CMK (cell line): ENCODE measurements around the gene RLF.
"Not testable (repeated sequence)": the region's sequence is repeated elsewhere in the genome, so short reads cannot be mapped to it uniquely, and the experiment has no call there.

Experiments
- DNase-seq: peaks from one replicate; pipeline ENCODE4 v3.0.0-alpha.2; 2010; ENCODE audit warnings: low read depth

The RLF gene

DNA sequence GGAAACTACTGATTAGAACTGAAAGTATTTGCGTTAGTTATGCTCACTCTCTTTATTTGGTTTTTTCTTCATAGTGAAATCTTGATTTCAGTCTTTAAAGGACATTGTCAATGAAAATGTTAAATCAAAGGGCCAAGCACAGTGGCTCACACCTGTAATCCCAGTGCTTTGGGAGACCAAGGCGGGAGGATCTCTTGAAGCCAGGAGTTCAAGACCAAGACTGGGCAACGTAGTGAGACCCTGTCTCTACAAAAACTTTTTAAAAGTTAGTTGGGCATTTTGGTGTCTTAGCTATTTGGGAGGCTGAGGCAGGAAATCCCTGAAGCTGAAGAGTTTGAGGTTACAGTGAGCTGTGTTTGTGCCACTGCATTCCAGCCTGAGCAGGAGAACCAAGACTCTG is 13.6 kb downstream of the RLF start:
- no peak for DNase-seq

DNA sequence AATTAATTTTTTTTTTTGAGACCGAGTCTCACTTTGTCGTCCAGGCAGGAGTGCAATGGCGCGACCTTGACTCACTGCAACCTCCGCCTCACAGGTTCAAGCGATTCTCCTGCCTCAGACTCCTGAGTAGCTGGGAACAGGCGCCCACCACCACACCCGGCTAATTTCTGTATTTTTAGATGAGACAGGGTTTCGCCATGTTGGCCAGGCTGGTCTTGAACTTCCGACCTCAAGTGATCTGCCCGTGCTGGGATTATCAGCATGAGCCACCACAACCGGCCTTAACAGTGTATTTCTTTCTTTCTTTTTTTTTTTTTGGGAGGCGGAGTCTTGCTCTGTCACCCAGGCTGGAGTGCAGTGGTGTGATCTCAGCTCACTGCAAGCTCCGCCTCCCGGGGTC is 15.8 kb downstream of the RLF start:
- not testable (repeated sequence) for DNase-seq

DNA sequence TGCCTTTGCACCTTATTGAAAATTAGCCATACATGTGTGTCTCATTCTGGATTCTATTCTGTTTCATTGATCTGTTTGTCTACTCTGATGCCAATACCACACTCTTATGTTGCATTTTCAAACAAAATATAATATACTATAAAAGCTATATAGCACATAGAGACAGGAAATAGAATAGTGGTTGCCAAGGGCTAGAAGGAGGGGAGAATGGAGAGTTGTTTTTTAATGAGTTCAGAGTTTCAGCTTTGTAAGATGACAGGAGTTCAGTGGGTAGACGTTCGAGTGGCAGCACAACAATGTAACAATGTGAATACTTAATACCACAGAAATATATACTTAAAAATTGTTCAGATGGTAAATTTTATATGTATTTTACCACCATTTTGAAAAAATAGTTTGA is 17.0 kb downstream of the RLF start:
- no peak for DNase-seq

DNA sequence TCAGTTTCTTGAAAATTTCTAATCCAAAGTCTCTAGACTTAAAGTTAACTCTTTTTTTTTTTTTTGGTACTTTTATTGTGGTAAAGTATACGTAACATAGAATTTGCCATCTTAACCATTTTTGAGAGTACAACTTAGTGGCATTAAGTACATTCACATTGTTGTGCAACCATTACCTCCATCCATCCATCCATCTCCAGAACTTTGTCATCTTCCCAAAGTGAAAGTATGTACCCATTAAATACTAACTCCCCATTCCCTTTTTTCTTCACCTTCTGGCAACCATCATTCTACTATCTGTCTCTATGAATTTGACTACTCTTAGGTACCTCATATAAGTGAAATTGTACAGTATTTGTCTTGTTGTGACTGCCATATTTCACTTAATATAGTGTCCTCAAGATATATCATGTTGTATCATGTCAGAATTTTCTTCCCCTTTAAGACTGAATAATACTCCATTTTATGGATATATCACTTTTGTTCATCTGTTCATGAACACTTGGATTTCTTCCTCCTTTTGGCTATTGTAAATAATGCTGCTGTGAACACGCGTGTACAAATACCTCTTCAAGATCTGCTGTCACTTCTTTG is 18.4 kb downstream of the RLF start:
- DNase-seq = no peak

DNA sequence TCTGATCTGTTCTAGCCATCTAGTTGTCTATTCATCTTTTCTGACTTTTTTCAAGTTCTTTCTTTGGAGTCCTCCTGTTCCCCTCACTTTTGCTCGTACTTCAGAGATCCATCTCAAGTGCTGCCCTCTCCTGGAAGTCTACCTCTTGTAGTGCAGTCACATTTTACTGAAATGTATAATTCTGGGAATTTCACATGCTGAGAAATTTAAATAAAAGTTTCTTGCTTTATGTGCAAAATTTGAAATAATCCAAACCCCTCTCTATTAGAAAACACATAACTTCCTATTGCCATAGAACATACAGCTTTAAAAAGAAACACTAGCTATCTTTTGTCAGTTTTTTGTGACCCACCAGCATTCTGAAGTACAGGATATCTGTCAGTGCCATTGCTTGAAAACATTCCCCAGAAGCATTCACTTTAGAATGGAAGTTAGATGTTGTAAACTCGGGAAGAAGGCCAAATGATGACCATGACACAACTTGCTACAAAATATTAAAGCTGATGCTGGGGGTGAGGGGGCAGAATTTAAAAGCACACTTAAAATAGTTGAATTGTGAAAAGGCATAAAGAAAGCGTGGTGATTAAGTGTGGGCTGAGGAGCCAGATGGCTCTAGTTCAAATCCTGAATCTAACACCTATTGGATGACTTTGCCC is 22.0 kb downstream of the RLF start:
- DNase-seq = no peak

DNA sequence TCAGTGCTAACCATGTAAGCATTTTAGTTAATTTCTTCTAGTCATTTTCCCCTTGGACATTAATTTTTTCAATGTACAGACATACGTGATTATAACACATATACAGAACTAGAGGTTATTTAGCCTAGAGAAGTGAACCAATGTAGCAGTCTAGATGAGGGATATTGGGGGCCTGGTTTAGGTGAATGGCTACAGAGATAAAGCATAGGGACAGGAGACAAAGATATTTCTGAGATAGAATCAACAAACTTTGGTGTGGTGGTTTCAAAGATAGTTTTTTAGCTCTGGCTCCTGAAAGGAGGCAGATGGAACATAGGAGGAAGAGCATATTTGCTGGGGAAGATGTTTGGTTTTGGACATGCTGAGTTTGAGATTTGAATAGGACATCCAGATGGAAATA is 23.0 kb downstream of the RLF start:
- no peak for DNase-seq

DNA sequence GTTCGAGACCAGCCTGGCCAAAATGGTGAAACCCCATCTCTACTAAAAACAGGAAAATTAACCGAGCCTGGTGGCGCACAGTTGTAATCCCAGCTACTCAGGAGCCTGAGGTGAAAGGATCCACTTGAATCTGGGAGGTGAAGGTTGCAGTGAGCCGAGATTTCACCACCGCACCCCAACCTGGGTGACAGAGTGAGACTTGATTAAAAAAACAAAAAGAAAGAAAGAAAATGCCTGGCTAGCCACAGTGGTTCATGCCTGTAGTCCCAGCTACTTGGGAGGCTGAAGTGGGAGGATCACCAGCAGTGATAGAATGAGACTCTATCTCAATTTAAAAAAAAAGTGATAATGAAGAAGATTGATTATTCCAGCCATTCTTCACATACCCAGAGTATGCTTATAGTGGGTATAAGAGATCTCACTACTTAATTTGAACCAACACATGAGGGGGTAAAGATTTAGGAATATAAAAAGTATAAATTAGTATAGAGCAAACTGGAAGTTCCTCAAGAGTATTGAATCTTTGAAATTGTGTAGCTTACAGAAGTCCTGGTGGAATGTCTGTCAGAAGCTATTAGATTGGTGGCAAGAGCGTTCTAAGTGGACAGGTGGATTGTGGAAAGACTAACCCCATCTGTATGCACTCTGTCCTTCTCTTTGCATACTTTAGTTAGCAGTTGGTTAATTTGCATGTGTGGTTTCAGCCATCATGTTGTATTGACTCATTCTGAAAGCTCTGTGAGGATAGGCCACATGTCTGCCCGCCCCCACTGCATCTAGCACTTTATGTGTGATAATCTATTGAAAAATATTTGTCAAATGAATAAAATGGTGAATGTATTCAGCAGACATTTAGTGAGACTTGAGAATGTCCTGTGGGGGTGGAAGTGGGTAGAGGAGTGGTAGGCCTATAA is 25.0 kb downstream of the RLF start:
- no peak for DNase-seq

DNA sequence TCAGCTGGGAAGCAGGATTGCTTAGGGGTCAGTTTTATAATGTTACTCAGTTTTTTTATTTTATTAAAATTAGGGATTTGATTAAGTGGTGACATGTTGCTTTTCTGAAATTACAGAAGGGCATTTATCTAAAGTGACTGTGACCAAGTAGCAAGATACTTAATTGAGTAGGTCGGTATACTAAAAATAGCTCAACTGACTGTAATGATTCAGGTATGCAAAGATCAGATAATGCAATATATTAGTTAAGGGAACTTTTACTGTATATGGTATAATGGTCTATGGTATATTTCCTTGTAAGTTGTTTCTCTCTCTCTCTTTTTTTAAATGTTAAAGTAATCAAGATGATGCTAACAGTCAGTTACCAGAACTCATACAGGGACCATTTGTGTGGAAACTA is 26.2 kb downstream of the RLF start:
- DNase-seq = no peak

DNA sequence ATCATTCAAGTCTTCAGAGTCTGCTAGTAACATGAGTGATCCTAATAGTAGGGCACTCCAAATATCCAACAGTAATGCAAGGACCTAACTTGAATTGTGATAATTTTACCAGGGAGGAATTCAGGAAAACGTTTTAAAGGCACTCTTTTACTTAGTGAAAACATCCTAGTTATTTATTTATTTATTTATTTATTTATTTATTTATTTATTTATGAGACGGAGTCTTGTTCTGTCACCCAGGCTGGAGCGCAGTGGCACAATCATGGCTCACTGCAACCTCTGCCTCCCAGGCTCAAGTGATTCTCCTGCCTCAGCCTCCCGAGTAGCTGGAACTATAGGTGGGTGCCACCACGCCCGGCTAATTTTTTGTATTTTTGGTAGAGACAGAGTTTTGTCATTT is 33.5 kb downstream of the RLF start:
- DNase-seq = not testable (repeated sequence)

DNA sequence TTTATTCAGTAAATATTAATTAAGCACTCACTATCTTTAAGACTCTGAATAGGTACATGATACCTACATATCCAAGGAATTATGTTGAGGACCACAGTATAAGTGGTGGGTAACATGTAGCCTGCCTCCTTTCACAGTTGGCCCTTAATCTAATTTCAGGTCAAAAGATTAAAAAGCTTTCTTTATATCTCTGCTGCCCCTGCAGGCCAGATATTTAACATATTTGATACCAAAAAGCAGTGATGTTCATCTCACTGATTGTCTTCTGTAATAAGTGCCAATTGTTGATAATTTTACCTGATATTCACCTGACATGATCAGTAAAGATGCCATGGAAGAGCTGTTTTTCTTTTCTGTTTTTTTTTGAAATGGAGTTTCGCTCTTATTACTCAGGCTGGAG is 36.5 kb downstream of the RLF start:
- DNase-seq = no peak

DNA sequence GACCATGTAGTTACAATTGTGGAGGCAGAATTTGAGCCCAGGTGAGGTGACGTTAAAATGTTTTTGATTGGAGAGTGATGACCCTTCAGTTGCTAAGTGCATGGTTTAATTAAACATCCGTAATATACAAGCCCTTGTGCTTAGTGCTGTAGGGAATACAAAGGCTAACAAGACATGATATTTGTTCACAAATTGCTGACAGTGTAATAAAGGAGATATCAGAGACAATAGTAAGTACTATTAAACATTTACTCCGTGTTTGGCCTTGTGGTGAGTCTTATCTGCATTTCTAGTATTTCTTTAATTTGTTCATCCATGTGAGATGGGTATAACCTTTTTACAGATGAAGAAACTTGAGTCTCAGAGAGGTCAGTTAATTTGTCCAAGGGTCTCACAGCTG is 37.9 kb downstream of the RLF start:
- no peak for DNase-seq

DNA sequence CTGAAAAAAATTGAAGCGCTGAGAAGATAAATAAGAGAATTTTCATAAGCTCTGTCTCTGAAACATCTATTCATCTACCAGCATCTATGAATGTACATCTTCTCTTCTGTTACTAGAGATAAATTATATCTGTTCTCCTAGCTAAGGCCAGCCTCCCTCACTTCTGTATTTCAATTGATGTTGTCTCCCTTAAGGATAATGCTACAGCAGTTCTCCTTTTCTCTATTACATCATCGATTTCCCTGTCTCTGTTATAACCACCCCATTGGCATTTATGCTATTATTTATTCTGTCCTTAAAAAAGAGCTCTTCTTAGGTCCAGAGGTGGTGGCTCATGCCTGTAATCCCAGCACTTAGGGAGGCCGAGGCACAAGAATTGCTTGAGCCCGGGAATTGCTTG is 43.7 kb downstream of the RLF start:
- DNase-seq = no peak

DNA sequence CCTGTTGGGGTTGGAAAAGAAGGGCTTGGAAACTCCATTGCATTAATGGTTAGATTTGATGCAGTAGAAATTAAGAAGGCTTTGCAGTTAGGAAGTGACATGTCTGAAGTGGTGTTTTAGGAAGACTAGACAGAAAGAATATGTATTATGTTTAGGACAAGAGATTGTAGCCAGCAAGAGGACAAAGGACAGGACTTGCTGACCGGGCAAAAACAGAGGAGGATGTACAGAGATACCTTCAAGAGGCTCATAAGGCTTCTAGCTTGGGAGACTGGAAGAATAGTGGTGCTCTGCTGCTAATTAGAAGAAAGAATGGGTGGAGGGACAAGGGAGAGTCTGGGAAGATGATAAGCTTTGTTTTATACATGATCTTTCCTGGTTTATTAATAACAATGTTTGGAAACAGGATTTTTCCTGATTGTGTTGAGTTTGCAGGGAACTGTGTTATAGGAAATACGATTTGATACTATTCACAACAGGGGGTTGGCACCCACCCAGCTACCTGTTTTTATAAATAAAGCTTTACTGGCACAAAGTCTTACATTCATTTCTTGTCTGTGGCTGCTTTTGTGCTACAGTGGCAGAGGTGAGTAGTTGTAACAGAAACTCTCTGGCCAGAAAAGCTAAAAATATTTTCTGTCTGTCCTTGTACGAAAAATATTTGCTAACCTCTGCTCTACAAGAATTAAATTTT is 49.5 kb downstream of the RLF start:
- DNase-seq = no peak

DNA sequence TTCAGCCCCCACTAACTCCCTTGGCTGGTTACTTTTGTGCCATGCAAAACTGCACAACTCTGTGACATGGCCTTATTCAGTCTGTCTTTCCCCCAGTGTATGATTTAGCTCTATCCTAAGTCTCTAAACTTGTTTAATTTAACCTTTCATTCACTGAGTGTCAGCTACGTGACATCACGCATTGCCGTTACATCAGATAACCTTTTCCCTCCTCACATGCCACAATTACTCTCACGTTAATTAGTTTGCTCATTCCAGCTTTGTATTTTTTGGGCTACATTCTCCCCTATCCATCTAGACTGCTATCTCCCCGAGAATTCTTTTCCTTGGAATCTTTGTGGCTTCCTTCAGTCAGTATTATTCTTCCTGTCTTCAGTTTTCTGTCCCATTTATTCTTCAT is 57.1 kb downstream of the RLF start:
- no peak for DNase-seq

DNA sequence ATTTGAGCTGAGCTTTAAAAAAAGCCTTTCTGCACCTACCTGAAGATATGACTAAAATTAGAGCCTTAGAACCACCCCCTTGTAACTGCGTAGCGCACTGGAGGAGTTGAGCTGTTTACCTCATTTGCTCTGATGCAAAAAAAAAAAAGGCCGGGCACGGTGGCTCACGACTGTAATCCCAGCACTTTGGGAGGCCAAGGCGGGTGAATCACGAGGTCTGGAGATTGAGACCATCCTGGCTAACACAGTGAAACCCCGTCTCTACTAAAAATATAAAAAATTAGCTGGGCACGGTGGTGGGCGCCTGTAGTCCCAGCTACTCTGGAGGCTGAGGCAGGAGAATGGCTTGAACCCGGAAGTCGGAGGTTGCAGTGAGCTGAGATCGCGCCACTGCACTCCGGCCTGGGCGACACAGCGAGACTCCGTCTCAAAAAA is 60.3 kb downstream of the RLF start:
- not testable (repeated sequence) for DNase-seq

DNA sequence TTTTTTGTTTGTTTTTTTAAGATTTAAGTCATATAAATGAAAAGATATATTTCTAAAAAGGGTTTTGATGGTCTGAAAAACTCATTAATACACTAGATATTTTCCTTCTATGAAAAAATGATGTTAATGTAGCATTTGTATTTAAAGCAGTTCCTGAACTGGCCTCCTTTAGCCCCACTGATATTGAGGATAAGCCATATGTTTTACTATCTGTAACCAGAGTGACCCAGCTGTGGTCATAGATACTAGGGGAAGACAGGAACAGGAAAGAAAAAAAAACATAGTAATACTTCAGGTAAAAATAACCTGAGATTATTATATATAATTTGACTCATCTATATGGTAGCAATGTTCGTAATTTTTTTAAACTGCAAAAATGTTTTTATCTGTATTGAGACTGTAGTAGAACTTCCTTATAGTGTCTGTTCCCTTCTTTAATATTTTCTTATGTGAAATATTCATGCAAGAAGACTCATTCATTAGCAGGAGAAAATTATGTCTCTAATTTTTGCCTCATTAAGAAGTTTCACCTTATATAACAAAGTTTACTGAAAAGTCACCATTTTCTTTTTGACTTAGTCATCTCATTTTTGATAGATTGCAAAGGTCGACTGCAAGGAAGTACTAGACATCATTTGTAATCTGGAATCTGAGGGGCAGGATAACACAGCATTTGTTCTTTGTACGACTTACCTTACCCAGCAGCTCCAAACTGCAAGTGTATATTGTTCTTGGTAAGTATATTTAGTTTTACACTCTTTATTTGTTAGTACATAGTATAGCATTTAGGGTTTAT is 61.0 kb downstream of the RLF start:
- peak; percentile 65 for DNase-seq

DNA sequence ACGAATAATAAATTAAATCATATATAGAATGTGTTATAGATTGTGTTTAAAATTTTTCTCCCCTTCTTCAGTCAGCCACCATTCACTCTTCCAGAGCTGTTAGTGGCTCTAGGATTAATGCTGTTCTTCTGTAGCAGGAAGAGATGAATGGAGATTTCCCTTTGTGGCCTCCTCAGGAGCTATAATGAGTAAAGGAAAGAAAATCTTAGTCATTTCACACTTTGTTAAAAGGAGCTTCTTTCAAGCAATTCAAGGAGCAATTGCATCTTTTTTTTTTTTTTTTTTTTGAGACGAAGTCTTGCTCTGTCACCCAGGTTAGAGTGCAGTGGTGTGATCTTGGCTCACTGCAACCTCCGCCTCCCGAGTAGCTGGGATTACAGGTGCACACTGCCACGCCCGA is 62.9 kb downstream of the RLF start:
- DNase-seq = no peak

DNA sequence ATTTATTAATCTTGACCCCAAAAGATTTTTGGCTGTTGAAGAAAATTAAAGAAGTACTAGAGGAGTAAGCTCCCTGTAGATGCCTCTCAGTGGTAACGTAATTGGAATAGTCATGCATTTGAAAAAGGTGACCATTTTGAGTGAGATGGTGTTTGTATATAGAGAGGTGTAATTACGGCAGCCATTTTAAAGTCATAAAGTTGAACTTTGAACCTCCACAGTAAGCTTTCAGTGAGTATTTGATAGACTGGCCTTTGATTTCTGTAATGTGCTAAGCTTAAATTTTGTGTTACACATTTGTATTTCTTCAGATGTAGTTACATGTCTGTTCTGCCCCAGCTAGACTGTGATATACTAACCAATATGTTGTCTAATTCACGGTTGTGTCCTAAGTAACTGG is 65.0 kb downstream of the RLF start:
- no peak for DNase-seq

DNA sequence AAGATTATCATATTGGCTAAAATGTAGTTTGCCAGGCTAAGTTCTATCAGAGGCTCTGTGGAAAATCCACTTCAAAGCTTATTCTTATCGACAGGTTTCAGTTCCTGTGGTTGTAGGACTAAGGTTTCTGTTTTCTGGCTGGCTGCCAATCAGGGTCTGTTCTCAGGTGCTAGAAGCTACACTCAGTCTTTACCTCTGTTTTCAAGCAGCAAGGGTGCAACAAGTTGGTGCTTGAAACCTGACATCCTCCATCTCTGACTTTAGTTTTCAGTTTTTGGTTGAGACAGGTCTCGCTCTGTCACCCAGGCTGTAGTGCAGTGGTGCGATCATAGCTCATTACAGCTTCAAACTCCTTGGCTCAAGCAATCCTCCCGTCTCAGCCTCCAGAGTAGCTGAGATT is 71.3 kb downstream of the RLF start:
- no peak for DNase-seq

DNA sequence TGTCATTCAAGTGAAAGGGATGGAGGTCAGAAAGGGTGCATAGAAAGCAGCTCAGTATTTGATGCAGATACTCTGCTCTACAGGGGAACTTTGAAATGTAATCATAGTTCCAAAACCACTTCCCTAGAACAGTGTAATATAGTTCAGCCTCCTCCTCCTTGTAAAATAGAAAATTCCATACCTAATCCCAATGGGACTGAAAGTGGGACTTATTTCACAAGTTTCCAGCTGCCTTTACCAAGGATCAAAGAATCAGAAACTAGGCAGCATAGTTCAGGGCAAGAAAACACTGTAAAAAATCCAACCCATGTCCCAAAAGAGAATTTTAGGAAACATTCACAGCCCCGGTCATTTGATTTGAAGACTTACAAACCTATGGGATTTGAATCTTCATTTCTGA is 78.4 kb downstream of the RLF start:
- no peak for DNase-seq

DNA sequence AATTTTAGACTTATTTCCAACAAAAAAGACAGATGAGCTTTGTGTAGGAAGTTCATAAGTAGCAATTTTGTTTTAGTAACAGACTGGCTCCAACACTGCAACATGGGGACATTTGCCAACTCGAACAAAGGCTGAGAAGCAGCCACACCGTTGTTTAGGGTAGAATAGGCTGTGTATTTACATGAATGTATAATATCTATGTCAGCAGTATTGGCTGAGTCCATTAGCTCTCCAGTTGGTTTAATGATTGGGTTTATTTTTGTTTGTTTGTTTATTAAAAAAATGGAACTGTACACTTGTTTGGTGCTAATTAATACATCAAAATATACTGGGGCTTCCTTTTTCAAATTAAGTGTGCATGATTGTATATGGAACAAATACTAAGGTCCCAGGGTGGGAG is 79.2 kb downstream of the RLF start:
- no peak for DNase-seq

DNA sequence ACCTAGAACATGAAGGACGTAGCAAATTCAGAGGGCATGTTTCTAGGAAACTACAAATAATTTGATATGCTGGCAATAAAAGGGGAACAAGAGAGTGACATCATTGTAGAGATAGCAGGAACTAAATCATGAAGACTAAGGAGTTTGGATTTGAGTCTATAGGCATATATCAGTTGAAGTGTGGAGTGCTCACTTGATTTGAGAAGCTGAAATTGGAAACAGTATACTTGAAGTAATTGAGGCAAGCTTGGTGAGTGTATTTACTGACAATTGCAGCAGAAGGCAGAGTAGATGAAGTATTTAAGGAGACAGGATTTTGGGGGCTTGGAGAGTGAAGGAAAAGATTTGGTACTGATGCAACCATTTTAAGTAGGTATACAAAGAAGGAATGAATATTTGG is 80.2 kb downstream of the RLF start:
- DNase-seq = no peak
